ENCODE measurements around the gene HDGFL2.
"Not testable (repeated sequence)": the region's sequence is repeated elsewhere in the genome, so short reads cannot be mapped to it uniquely, and the experiment has no call there.

The HDGFL2 gene

DNA sequence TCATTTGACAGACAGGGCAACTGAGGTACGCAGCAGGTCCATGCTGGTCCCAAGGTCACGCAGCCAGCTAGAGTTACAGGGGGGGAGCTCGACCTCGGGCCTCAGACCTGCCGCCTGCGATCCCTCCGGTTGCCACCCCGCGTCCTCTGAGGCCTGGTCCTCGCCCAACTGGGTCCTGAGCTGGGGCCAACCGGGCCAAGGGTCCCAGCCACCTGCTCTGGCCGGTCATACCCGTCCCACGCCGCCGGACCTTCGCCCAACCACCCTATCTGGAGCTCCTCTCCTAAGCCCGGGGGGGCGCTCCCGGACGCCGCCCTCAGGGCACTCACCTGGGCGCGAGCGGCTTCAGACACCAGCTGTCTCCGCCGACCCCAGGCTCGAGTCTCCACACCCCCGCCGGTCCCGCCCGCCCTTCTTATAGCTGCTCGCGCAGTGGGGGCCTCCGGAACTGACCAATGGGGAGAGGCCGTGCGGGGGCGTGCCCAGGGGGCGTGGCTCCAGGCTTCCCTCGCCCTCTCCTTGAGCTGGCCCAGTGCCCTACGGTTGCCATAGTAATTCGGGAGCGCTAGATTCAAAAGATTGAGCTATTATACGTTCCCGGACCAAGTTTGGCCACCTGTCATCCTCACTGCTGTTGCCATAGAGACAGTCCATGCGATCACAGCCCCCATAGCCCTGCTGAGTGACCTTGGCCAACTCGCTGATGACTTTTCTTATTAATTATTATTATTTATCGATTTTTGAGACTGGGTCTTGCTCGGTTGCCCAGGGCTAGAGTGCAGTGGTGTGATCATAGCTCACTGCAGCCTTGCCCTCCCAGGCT, 63.0 kb downstream of the HDGFL2 start, which contains the start of gene PLIN5:
PLIN5 (minus strand) TSS at position 389 of the 823 bp plus-strand sequence. CDS start 1,150 bp downstream, outside the sequence.
- peak; percentile 56 for DNase-seq (ENCODE audit: low spot score)

DNA sequence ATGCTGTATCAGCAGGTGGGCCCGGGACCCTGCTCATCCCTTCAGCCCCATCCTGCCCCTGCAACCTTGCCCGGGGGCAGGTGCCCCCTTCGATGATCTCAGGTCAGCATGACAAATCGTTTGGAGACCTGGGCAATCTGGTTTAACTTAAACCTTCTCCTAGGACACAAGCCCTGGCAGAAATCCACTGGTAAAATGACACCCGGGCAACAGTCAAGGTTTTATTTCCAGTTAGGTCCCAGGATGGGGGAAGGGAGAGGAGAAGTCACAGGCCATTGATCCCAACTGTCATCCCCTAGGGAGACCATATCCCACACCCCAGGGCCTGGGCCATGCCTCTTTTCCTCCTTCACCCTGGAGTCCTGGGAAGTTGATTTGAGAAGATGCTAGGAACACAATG, 64.7 kb downstream of the HDGFL2 start:
- DNase-seq (ENCODE audit: low spot score): no peak

DNA sequence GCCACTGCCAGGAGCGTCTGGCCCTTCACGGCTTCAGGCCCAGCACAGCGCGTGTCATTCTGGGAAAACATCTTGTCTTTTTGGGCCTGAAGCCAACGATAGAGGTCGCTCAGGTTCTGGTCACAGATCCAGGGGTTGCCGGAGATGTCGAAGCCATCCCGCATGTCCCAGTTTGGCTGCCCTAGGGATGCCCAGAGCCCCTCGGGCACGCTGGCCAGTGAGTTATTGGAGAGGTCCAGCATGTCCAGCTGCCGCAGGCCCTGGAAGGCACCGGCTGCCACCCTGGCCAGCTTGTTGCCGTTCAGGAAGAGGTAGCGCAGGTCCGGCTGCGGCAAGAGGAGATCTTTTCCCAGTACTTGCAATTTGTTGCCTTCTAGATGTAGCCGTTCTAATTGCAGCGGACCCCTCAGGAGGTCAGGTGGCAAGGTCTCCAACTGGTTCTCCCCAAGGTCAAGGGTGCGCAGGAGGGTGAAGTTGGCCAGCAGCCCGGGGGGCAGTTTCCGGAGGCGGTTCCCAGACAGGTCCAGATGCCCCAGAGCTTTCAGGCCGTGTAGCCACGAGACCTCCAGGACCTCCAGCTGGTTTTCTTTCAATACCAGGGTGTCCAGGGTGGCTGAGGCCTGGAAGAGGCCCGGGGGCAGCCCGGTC, 66.0 kb downstream of the HDGFL2 start:
- DNase-seq (ENCODE audit: low spot score): no peak

DNA sequence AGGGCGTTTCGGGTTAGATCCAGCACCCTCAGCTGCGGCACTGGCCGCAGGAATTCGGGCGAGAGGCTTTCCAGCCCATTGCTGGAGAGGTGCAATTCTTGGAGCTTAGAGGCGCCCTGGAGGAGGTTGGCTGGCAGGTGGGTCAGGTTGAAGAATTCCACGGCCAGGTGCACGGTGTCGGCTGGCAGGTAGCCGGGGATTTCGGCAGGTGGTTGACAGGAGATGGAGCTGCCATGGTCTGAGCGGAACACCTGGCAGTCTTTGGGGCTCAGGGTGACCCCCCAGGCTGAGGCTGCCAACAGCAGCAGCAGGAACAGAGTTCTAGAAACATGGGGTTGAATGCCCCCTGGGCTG, 66.5 kb downstream of the HDGFL2 start:
- no peak for DNase-seq (ENCODE audit: low spot score)

DNA sequence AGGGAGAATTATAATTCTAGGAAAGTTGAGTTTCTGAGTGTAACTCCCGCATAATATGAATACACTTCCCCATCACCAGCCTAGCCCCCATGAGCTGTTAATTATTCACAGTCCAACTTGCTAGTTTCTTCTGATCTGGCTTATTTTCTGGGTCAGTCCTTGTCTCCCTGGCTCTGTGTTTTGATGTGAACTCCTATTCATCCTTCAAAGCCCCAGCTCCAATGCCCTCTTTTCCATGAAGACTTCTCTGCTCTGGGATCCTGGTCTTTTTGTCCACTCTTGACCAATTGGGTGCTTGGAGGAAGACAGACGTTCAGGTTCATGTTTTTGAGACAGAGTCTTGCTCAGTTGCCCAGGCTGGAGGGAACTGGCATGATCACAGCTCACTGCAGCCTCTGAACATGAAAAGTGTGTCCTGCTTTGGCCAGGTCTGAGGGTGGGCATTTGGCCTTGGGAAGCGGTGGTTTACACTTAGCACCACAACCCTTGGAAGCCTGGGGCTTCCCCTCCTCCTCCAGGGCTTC, 67.1 kb downstream of the HDGFL2 start:
- no peak for DNase-seq (ENCODE audit: low spot score)

DNA sequence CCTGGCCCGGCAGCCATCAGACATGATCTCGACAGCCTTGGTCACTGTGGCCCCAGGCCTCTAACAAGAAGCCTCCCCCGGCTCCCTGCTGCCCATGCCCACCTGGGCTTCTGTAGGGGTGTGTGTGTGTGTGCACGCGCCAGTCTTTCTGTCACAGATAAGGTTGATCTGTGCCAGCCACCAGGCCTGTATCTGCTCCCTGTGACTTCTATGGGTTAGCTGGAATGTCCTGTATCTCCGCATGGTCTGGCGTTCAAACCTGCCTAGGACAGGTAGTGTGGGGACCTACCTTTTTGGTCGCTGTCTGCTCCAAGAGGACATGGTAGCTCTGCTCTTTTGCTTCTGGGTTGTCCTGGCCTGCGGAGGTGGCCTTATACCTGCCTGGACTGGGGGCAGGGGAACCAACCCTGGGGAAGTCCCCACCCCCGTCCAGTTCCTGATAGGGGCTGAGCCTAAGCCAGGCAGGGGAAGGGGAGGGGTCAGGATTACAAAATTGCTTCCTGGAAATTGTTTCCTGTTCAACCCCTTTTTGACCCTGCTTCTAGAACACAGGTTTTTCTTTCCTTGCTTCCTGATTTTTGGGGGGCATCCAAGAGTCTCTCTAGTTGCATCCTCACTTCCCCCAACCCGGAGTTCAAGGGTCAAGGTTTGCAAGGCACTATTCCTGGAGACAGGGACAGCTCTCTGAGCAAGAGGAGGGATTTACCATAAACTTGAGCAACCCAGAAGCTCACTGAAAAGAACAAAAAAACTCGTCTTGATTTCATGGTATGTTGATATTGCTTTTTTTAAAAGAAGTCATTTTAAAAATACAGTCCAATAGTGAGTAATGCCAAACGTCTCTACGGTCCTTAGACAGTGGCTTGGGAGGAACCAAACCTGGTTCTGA, 67.8 kb downstream of the HDGFL2 start, which contains the start of gene LRG1:
LRG1 (minus strand) TSS at position 344 of the 889 bp plus-strand sequence; CDS start at position 321, 23 bp downstream.
- DNase-seq (ENCODE audit: low spot score): no peak

DNA sequence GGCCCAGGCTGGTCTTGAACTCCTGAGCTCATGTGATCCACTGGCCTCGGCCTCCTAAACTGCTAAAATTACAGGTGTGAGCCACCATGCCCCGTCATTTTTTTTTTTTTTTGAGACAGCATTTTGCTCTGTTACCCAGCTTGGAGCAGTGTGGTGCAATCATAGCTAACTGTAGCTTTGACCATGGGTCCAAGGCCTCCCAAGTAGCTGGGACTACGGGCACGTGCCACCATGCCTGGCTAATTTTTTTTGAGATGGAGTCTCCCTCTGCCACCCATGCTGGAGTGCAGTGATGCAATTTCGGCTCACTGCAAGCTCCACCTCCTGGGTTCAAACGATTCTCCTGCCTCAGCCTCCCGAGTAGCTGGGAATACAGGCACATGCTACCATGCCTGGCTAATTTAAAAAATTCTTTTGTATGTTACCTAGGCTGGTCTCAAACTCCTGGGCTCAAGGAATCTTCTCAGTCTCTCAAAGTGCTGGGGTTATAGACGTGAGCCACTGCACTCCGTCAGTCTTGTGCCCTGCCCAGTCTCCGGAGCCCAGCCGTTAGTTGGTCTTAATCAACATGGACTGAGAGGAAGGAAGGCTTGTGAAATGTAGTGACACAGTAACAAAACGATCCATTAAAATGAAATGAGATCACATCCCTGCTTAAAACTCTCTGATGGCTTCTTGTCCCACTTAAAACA, 69.2 kb downstream of the HDGFL2 start:
- DNase-seq (ENCODE audit: low spot score): no peak

DNA sequence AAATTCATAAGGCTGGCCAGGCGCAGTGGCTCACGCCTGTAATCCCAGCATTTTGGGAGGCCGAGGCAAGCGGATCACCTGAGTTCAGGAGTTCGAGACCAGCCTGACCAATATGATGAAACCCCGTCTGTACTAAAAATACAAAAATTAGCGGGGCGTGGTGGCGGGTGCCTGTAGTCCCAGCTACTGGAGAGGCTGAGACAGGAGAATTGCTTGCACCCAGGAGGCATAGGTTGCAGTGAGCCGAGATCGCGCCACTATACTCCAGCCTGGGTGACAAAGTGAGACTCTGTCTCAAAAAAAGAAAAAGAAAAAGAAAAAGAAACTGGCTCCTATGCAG, 69.7 kb downstream of the HDGFL2 start:
- DNase-seq (ENCODE audit: low spot score): not testable (repeated sequence)

DNA sequence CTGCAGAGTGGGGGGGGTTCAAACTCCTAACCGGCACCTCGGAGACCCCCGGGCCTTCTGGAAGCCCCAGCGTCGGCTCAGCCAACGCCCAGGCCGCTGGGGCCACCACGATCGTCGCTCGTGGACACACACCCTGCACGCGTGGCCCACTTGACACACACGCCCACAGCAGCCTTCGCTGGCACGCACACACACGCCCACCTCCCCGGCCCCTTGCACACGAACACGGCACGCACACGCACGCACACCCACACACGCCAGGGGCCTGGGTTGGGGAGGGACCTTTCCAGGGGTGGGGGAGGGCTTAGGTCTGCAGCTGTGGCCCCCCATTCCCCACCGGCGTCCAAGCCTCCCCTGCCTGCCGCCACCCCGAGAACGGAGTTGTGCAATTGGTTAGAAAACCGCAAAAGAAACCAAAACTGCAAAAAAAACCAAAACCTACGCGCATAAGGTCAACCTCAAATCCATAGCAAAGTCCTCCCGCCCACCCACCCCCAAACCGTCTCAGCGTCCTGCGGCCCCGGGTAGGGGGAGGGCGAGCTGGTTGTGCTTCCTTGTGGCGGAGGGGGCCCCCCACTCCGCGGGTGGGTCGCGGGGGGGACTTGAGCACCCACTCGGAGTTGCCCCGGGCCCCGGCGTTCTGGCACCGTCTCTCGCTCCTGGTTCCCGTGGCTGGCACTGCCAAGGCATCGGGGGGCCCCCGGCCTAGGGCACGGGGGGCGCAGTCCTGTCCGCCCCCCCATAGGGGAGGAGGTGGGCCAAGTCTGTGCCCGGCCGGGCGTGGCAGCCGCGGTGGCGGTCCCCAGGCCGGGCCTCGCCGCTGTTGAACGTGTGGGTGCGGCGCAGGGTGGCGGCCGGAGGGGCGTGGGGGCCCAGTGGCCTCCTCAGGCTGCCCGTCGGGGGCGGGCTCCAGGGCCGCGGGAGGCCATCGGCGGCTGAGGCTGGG, 71.1 kb downstream of the HDGFL2 start:
- DNase-seq (ENCODE audit: low spot score): no peak

DNA sequence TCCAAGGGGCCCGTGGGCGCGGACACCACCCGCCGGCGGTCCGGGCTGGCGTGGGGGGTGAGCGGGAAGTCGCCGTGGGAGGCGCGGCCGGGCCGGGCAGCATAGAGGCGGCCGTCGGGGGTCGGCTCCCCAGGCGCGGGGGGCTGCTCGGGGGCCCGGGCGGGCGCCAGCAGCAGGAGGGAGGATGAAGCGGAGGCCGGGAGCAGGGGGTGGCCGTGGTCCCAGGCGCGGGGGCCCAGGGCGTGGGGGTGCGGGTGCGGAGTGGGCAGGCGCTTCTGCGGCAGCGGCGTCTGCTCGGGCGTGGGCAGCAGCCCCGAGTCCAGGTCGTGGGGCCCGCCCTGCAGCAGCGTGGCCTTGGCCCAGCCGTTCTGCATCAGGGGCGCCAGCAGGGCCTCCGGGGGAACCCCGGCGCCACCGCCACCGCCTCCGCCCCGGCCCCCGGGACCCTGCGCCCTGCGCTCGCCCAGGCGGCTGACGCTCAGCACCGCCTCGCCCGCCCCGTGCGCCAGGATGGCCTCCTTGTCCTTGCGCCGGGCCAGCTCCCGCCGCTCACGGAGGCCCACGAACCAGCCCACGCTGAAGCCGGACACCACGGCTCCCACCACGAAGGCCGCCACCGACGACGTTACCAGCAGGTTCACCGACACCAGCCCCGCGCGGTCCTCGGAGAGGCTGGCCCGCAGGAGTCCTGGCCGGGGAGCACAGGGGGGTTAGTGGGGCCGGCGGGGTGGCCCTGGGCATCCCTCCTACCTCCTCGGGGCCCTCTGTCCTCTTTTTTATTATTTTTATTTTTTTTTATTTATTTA, 71.9 kb downstream of the HDGFL2 start:
- DNase-seq (ENCODE audit: low spot score): no peak

DNA sequence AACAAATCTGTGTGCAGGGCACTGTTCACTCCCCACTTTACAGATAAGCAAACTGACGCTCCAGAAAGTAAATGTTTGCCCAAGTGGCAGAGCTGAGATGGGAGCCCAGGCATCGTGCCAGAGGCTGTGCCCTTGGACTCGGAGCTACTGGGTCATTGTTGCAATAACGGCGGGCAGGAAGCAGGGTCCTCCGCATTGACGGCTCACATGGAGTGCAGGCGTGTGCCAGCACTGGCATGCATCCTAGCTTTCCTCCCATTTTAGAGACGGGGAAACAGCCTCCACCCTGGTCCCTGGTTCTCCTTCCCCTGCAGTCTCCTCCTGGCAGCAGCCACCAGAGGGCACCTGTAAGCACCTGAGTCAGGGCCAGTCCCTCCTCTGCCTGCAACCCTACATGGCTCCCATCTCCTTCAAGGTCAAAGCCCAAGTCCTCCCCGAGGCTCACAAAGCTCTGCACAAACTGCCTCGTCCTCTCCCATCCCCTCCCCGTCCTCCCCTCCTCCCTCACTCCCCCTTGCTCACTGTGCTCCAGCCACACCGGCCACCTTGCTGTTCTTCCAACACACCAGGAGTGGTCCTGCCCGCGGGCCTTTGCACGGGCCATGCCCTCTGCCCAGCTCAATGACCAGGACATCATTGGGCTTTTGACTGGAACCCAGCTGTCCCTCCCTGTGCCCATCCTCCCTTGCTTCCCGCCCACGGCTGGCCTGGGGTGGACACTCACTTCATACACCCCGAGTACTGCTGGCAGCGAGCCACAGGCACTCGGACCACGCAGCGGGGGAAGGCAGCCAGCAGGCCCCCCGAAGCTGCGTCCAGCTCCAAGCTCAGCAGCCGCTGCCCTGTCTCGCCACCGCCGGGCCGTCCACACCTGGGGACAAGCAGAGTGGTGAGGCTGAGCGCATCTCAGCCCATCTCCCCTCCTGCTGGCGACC, 75.5 kb downstream of the HDGFL2 start:
- no peak for DNase-seq (ENCODE audit: low spot score)

DNA sequence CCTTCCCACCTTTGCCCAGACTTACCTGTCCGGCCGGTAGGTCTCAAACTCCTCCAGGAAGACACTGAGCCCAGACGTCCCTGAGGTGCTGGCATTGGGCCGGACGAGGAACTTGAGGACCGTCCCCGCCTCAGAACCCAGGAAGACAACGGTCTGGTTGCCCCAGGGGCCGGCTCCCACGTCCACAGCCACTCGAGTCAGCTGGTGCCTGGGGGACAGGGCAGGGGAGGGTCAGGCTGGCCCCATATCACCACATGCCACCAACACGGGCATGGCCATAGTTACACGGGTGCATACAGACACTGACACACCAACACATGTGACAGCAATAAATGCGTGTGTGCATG, 76.1 kb downstream of the HDGFL2 start:
- DNase-seq (ENCODE audit: low spot score): no peak

DNA sequence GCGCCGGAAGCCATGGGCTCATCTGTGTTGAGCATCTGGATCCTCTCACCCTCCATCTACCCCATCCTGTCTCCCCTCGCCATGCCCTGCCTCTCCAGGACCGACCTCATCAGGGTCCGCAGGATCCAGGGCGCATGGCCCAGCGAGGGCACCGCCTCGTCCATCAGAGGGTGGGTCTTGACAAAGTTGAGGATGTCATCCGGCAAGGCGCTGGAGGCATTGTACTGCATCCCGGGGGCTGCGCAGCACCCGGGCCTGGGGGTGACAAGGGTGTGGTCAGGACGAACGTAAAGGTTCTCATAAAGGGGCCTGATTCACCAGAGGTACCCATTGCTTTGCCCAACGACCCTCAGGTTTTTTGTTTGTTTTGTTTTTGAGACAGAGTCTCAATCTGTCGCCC, 77.9 kb downstream of the HDGFL2 start:
- no peak for DNase-seq (ENCODE audit: low spot score)

DNA sequence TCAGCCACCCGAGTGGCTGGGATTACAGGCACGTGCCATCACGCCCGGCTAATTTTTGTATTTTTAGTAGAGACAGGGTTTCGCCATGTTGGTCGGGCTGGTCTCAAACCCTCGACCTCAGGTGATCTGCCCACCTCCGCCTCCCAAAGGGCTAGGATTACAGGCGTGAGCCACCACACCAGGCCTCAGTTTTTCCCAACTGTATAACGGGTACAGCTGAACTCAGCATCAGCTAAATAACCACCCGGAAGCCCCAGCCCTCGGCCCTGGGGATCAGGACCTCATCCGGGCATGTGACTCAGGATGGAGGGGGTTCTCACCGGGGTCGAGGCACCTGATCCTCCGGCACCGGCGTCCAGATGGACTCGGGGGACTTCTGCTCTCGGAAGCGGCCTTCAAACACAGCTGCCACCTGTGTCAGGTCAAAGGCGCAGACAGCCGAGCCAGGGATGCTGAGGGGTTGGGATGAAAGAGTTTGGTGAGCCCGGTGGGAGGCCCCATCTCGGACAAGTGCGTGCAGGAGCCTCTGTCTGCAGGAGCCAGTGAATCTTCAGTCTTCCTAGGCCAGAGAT, 78.5 kb downstream of the HDGFL2 start:
- no peak for DNase-seq (ENCODE audit: low spot score)

All from SW480 (cell line).